Measurements from ENCODE around the gene TSHZ3.

Gene TSHZ3

DNA sequence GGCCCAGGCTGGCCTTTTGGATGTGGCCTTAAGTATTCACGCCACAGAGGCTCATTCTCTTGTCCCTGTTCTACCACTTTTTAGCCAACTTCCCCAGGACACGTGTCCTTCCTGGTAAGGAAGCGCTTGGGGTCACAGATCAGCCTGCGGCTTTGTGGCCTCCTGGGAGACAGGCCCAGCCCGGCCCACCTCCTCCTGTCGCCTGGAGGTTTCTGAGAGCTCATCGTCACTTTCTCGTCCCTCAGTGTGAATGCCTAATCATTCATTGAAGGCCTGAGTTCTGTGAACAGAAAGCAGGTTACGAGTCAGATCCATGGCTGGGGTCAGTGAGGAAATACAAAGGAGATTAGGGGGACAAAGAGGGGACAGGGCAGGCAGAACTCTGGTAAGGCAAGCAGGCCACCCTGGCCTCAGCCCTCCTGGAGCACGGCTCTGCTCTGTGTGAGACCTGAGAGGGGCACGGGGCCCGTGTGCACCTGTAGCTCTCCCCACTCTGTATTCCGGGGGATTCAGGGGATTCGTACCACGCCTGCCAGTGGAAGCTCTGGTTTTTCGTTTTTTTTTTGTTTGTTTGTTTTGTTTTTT, 38.6 kb upstream of the TSHZ3 start:
- Histone ChIP-seq H3K9me3 (ENCODE audit: insufficient read depth, low read depth, low read length) (peaks cover 6% of the 10 kb centered on the region; the same call in 1 of the 2 replicates), H2AFZ (ENCODE audit: low read length) (no peak overlapping the region), H3K79me2 (ENCODE audit: insufficient read depth, low read length) (no peaks in the 10 kb centered on the region), H3F3A (ENCODE audit: low read depth) (no peaks in the 10 kb centered on the region), H4K20me1 (ENCODE audit: insufficient read depth, low read length, poor library complexity, severe bottlenecking) (no peaks in the 10 kb centered on the region), H3K4me1 (ENCODE audit: insufficient read depth, low read length, poor library complexity, severe bottlenecking) (no peaks in the 10 kb centered on the region), H3K9me2 (replicated peaks; ENCODE audit: low read depth, low read length) (no peaks in the 10 kb centered on the region), H3K4me2 (ENCODE audit: low read depth, low read length, poor library complexity, severe bottlenecking) (no peak overlapping the region), H3K9ac (ENCODE audit: low read depth, low read length, poor library complexity, severe bottlenecking) (no peak overlapping the region), H3K36me3 (ENCODE audit: insufficient read depth, low read length) (no peaks in the 10 kb centered on the region), H3K27me3 (ENCODE audit: insufficient read depth, low read length, poor library complexity, severe bottlenecking) (no peaks in the 10 kb centered on the region), H3K4me3 (ENCODE audit: low read length, poor library complexity, severe bottlenecking) (no peak overlapping the region)
- TF ChIP-seq, protein P1, sequence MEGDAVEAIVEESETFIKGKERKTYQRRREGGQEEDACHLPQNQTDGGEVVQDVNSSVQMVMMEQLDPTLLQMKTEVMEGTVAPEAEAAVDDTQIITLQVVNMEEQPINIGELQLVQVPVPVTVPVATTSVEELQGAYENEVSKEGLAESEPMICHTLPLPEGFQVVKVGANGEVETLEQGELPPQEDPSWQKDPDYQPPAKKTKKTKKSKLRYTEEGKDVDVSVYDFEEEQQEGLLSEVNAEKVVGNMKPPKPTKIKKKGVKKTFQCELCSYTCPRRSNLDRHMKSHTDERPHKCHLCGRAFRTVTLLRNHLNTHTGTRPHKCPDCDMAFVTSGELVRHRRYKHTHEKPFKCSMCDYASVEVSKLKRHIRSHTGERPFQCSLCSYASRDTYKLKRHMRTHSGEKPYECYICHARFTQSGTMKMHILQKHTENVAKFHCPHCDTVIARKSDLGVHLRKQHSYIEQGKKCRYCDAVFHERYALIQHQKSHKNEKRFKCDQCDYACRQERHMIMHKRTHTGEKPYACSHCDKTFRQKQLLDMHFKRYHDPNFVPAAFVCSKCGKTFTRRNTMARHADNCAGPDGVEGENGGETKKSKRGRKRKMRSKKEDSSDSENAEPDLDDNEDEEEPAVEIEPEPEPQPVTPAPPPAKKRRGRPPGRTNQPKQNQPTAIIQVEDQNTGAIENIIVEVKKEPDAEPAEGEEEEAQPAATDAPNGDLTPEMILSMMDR (conservative IDR thresholded peaks at IDR 0.05; ENCODE audit: low read length): no peak
- TF ChIP-seq EZH2phosphoT487 (IDR thresholded peaks at IDR 0.05; ENCODE audit: borderline replicate concordance): no peak

GRCh38 chr19:31386806-31387205, 37.6 kb upstream of the TSHZ3 start:
- Histone ChIP-seq H3K79me2 (ENCODE audit: insufficient read depth, low read length) (no peaks in the 10 kb centered on the region), H3K4me2 (ENCODE audit: low read depth, low read length, poor library complexity, severe bottlenecking) (no peak overlapping the region), H3K27me3 (ENCODE audit: insufficient read depth, low read length, poor library complexity, severe bottlenecking) (no peaks in the 10 kb centered on the region), H3K9ac (ENCODE audit: low read depth, low read length, poor library complexity, severe bottlenecking) (no peak overlapping the region), H3K9me3 (ENCODE audit: insufficient read depth, low read depth, low read length) (peaks cover under 1% of the 10 kb centered on the region; the same call in 1 of the 2 replicates), H3K9me2 (replicated peaks; ENCODE audit: low read depth, low read length) (no peaks in the 10 kb centered on the region), H3K4me1 (ENCODE audit: insufficient read depth, low read length, poor library complexity, severe bottlenecking) (no peaks in the 10 kb centered on the region), H4K20me1 (ENCODE audit: insufficient read depth, low read length, poor library complexity, severe bottlenecking) (no peaks in the 10 kb centered on the region), H3K4me3 (ENCODE audit: low read length, poor library complexity, severe bottlenecking) (no peak overlapping the region), H2AFZ (ENCODE audit: low read length) (no peak overlapping the region), H3F3A (ENCODE audit: low read depth) (no peaks in the 10 kb centered on the region), H3K36me3 (ENCODE audit: insufficient read depth, low read length) (no peaks in the 10 kb centered on the region)
- TF ChIP-seq, protein P1 (conservative IDR thresholded peaks at IDR 0.05; ENCODE audit: low read length): no peak
- no peak for TF ChIP-seq EZH2phosphoT487 (IDR thresholded peaks at IDR 0.05; ENCODE audit: borderline replicate concordance)

DNA sequence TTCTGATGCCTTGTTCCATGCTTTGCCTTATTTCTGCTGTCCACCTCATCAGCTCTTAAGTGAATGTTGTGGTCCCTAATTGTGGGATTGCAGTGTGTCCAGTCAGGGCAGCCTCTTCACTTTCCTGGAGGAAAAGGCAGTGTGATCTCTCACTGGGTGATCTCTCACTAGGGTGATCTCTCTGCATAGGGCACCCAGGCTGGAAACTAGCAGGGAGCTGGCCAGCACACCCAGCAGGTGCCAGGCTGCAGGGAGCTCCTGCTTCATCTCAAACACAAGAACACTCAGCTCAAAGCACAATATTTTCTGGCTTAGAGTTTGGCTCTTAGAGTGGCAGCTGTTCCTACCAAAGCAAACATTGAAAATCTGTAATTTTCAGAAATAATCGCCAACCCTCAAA, 36.5 kb upstream of the TSHZ3 start:
- TF ChIP-seq EZH2phosphoT487 (IDR thresholded peaks at IDR 0.05; ENCODE audit: borderline replicate concordance): no peak
- TF ChIP-seq, protein P1 (conservative IDR thresholded peaks at IDR 0.05; ENCODE audit: low read length): no peak
- no peaks in the 10 kb centered on the region for H3F3A ChIP-seq (ENCODE audit: low read depth)
- H3K9me3 ChIP-seq (ENCODE audit: insufficient read depth, low read depth, low read length): no peaks in the 10 kb centered on the region; the same call in 1 of the 2 replicates
- H3K4me1 ChIP-seq (ENCODE audit: insufficient read depth, low read length, poor library complexity, severe bottlenecking): no peaks in the 10 kb centered on the region
- no peaks in the 10 kb centered on the region for H3K9me2 ChIP-seq (replicated peaks; ENCODE audit: low read depth, low read length)
- H3K79me2 ChIP-seq (ENCODE audit: insufficient read depth, low read length): no peaks in the 10 kb centered on the region
- no peak overlapping the region for H3K4me2 ChIP-seq (ENCODE audit: low read depth, low read length, poor library complexity, severe bottlenecking)
- H3K36me3 ChIP-seq (ENCODE audit: insufficient read depth, low read length): no peaks in the 10 kb centered on the region
- H2AFZ ChIP-seq (ENCODE audit: low read length): no peak overlapping the region
- no peaks in the 10 kb centered on the region for H4K20me1 ChIP-seq (ENCODE audit: insufficient read depth, low read length, poor library complexity, severe bottlenecking)
- no peak overlapping the region for H3K4me3 ChIP-seq (ENCODE audit: low read length, poor library complexity, severe bottlenecking)
- H3K9ac ChIP-seq (ENCODE audit: low read depth, low read length, poor library complexity, severe bottlenecking): no peak overlapping the region
- H3K27me3 ChIP-seq (ENCODE audit: insufficient read depth, low read length, poor library complexity, severe bottlenecking): no peaks in the 10 kb centered on the region

All from Loucy (cell line).